Neutrophil (primary cell): ENCODE results near the gene CLEC11A.
A peak's percentile ranks its signal among the peaks of the same experiment; 100 is the strongest.

Experiments
- H3K27ac ChIP-seq: fragments of 200-600 bp; sonication (generic); 2 replicates; pipeline ENCODE4 v1.5.1; 2016; ENCODE audit warnings: mild to moderate bottlenecking, moderate library complexity
- H3K27me3 ChIP-seq: fragments of 200-600 bp; sonication (generic); 2 replicates; pipeline ENCODE4 v1.6.0; 2016; ENCODE audit warnings: mild to moderate bottlenecking
- H3K36me3 ChIP-seq: fragments of 200-600 bp; sonication (generic); 2 replicates; pipeline ENCODE4 v1.5.1; 2017
- H3K4me1 ChIP-seq, 2 experiments: fragments of 200-600 bp in 1 of 2; sonication (generic) in 1 of 2; 1 replicate in 1 of 2; 2 replicates in 1 of 2; pipeline versions ENCODE4 v1.5.1 to v1.6.1; 2013 to 2016; ENCODE audit warnings: low read depth in 1 of 2, low read length in 1 of 2, mild to moderate bottlenecking in 1 of 2, moderate library complexity in 1 of 2; ENCODE audit not compliant: control insufficient read depth in 1 of 2, insufficient read depth in 1 of 2
- H3K4me3 ChIP-seq, 2 experiments: fragments of 200-600 bp in 1 of 2; sonication (generic) in 1 of 2; 1 replicate in 1 of 2; 2 replicates in 1 of 2; pipeline ENCODE4 v1.5.1; 2013 to 2016; ENCODE audit warnings: low read depth in 1 of 2, low read length in 1 of 2, mild to moderate bottlenecking in 1 of 2, moderate library complexity in 1 of 2
- H3K9me3 ChIP-seq: fragments of 200-600 bp; sonication (generic); 2 replicates; pipeline ENCODE4 v1.5.1; 2016
- CTCF ChIP-seq: fragments of 200-600 bp; sonication (generic); IDR thresholded peaks from 2 replicates; pipeline ENCODE4 v1.5.1; 2016; ENCODE audit warnings: antibody characterized with exemption

Gene CLEC11A

GRCh38 chr19:50723069-50723468 lies at the start of gene CLEC11A:
CLEC11A (plus strand) TSS chr19:50723364; CDS start chr19:50723526, 162 bp downstream.
- Histone ChIP-seq H3K4me1 (peaks cover 31 to 40% of the 10 kb centered on the region in 2 experiments), H3K27me3 (peaks cover 89% of the 10 kb centered on the region), H3K9me3 (no peaks in the 10 kb centered on the region), H3K27ac (peak within 1 kb of the TSS; percentile 45), H3K4me3 (peak within 1 kb of the TSS; percentile 57 to 71), H3K36me3 (no peaks in the 10 kb centered on the region)
- TF ChIP-seq CTCF, result no peak

GRCh38 chr19:50676625-50677197 lies 46.5 kb upstream of the CLEC11A start:
- H3K4me1 ChIP-seq, result no peaks in the 10 kb centered on the region
- H3K27ac ChIP-seq, result no peak overlapping the region
- peaks cover 83% of the 10 kb centered on the region for H3K27me3 ChIP-seq
- no peaks in the 10 kb centered on the region for H3K9me3 ChIP-seq
- no peak for TF ChIP-seq CTCF
- no peak overlapping the region for H3K4me3 ChIP-seq
- no peaks in the 10 kb centered on the region for H3K36me3 ChIP-seq

GRCh38 chr19:50677636-50678035 lies 45.5 kb upstream of the CLEC11A start:
- Histone ChIP-seq H3K4me1 (no peaks in the 10 kb centered on the region), H3K9me3 (no peaks in the 10 kb centered on the region), H3K4me3 (no peak overlapping the region), H3K36me3 (no peaks in the 10 kb centered on the region), H3K27ac (no peak overlapping the region), H3K27me3 (peaks cover 80% of the 10 kb centered on the region)
- TF ChIP-seq CTCF, result no peak

GRCh38 chr19:50678323-50678722 lies 44.8 kb upstream of the CLEC11A start:
- H3K27ac ChIP-seq, result no peak overlapping the region
- TF ChIP-seq CTCF, result no peak
- peaks cover 80% of the 10 kb centered on the region for H3K27me3 ChIP-seq
- H3K4me1 ChIP-seq, result no peaks in the 10 kb centered on the region
- H3K9me3 ChIP-seq, result no peaks in the 10 kb centered on the region
- no peak overlapping the region for H3K4me3 ChIP-seq
- no peaks in the 10 kb centered on the region for H3K36me3 ChIP-seq

DNA sequence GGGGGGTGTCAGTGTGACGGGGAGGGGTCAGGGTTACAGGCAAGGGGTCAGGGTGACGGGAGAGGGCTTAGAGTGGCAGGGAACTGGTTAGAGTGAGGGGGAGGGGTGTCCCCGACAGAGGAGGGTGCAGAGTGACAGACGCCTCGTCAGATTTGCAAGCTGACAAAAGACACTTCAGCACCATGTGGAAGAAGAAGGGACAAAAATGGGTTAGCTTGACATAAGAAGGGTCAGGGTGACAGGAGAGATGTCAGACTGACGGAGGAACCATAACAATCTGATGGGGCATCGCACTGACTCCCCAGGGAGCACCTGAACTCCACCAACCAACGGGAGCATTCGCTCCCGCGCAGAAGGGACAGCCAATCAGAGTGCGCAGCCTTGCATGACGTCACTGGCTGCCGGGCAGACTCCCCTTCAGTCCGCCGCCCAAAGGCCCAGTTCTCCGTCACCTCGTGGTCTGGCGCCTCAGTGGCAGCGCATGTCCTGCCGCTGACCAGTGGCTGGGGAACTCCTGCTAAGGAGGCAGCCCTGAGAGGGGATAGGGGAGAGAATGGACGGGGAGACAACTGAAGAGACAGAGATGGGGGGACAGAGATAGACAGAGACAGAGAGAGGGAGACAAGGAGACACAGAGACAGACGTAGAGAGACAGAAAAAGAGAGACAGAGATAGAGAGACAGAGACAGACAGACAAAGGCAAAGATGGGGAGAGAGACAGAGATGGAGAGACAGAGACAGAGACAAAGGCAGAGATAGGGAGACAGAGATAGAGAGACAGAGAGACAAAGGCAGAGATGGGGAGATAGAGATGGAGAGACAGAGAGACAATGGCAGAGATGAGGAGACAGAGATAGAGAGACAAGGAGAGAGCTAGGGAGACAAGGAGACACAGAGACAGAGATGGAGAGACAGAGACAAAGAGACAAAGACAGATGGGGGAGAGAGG lies 43.7 kb upstream of the CLEC11A start:
- no peaks in the 10 kb centered on the region for H3K36me3 ChIP-seq
- no peak overlapping the region for H3K4me3 ChIP-seq
- peaks cover 80% of the 10 kb centered on the region for H3K27me3 ChIP-seq
- H3K27ac ChIP-seq, result no peak overlapping the region
- TF ChIP-seq CTCF, result no peak
- no peaks in the 10 kb centered on the region for H3K9me3 ChIP-seq
- no peaks in the 10 kb centered on the region for H3K4me1 ChIP-seq
